Thyroid gland (tissue), 4 donors: ENCODE results near the gene ERCC6L2. TPM values are rescaled to one million over a fixed set of nuclear protein-coding genes. Genes with fewer than 3 reads are reported as not detected.

ENCODE experiments used
- DNase-seq, 2 donors: peaks; one replicate each; pipeline ENCODE4 v3.0.0-alpha.2; 2019
- H3K27ac ChIP-seq, 3 donors: fragments of 200-600 bp; sonication (generic); 1 replicate in 2 of 3; 2 replicates in 1 of 3; pipeline ENCODE4 v1.5.1; 2016 to 2019; ENCODE audit warnings: mild to moderate bottlenecking in 1 of 3, moderate library complexity in 1 of 3
- H3K27me3 ChIP-seq: fragments of 200-600 bp; sonication (generic); one replicate; pipeline ENCODE4 v1.5.1; 2019
- H3K36me3 ChIP-seq, 2 donors: fragments of 200-600 bp; sonication (generic); one replicate each; pipeline ENCODE4 v1.5.1; 2016 to 2019
- H3K4me1 ChIP-seq, 2 donors: fragments of 200-600 bp; sonication (generic); one replicate each; pipeline ENCODE4 v1.5.1; 2017 to 2019
- H3K4me3 ChIP-seq, 3 donors: fragments of 200-600 bp; sonication (generic); replicated peaks in 1 of 3; 1 replicate in 2 of 3; 2 replicates in 1 of 3; pipeline ENCODE4 v1.5.1; 2016; ENCODE audit warnings: mild to moderate bottlenecking in 1 of 3
- H3K9me3 ChIP-seq: fragments of 200-600 bp; sonication (generic); one replicate; pipeline ENCODE4 v1.5.1; 2017
- POLR2A ChIP-seq, 2 donors: fragments of 450-650 bp; IDR thresholded peaks; one replicate each; pipeline ENCODE4 v1.6.1; 2017; ENCODE audit warnings: antibody characterized with exemption in 2 of 2, mild to moderate bottlenecking in 2 of 2, moderate library complexity in 1 of 2
- WGBS, 2 donors: methylation state at CpG; one replicate each; pipeline ENCODE4 v1.1.5; 2017; 5-methylcytosine and 5-hydroxymethylcytosine counted together
- intact Hi-C: fragments of 100-400 bp; cut with DNase I; formaldehyde crosslinking; loops from one replicate; pipeline ENCODE4 v1.15.1; 2023
- total RNA-seq, 4 donors: library from RNA; depleted of rRNA; stranded (reverse); fragments of >200 nt; gene quantifications; one replicate each; pipeline ENCODE4 v1.2.3, GENCODE V29; 2016
- TF ChIP-seq, protein P1 (sequence below), 6 experiments: fragments of 200-600 bp in 3 of 6; fragments of 450-650 bp in 3 of 6; sonication (generic) in 3 of 6; IDR thresholded peaks; one replicate each; pipeline ENCODE4 v1.5.1; 2016 to 2019; ENCODE audit warnings: antibody characterized with exemption in 6 of 6, mild to moderate bottlenecking in 2 of 6, inconsistent platforms in 1 of 6, moderate library complexity in 1 of 6

Gene ERCC6L2
- total RNA-seq, 4 donors from 2014 or later: 90.6 to 130 (median 95.3) TPM

DNA sequence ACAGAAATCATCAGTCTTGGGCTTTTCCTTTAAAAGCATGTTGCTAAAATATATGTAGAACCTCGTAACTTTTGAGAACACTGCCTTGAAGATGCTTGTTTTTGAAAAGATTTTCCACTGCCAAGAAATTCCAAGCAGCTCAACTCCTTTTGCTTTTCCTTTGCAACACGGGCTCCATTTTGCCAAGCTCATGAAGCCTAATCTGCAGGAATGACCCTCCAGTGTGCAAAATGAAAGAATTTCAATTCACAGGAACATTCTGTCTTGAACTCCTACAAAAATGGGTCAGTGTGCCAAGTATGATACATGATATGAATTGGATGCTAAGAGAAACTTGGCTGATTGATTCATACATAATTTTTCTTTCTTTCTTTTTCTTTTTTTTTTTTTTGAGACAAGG is 35.4 kb upstream of the ERCC6L2 start:
- Histone ChIP-seq H3K27me3 (no peaks in the 10 kb centered on the region), H3K4me1 (no peaks in the 10 kb centered on the region), H3K27ac (no peak overlapping the region), H3K9me3 (no peaks in the 10 kb centered on the region), H3K4me3 (no peak overlapping the region), H3K36me3 (no peaks in the 10 kb centered on the region)
- WGBS, 2 donors: 69 to 80% methylated on average over 2 of the region's 2 CpGs
- no peak for TF ChIP-seq POLR2A (IDR thresholded peaks at IDR 0.05)
- TF ChIP-seq, protein P1, sequence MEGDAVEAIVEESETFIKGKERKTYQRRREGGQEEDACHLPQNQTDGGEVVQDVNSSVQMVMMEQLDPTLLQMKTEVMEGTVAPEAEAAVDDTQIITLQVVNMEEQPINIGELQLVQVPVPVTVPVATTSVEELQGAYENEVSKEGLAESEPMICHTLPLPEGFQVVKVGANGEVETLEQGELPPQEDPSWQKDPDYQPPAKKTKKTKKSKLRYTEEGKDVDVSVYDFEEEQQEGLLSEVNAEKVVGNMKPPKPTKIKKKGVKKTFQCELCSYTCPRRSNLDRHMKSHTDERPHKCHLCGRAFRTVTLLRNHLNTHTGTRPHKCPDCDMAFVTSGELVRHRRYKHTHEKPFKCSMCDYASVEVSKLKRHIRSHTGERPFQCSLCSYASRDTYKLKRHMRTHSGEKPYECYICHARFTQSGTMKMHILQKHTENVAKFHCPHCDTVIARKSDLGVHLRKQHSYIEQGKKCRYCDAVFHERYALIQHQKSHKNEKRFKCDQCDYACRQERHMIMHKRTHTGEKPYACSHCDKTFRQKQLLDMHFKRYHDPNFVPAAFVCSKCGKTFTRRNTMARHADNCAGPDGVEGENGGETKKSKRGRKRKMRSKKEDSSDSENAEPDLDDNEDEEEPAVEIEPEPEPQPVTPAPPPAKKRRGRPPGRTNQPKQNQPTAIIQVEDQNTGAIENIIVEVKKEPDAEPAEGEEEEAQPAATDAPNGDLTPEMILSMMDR (IDR thresholded peaks at IDR 0.05): no peak
- intact Hi-C loops: no loop called here
- DNase-seq: no peak

DNA sequence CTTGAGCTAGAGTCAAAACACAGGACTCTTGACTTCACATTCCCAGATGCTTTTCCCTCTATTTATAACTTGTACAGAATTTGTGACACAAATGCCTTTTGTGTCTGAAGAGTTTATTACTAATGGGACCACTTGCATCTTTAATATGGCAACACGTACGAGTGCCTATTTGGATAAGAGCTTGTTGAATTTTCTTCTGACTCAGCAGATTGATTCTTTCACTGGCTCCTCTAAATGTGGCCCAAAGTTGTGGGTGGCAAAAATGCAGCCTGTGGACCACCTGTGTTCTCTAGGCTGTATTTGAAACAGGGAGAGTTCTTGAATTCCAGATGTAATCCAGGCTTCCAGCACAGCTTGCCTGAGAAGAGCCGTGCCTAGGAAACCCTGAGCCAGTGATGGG is 34.1 kb upstream of the ERCC6L2 start:
- no peak for DNase-seq
- H3K27me3 ChIP-seq: no peaks in the 10 kb centered on the region
- H3K4me3 ChIP-seq: no peak overlapping the region
- no peaks in the 10 kb centered on the region for H3K36me3 ChIP-seq
- intact Hi-C loops: no loop called here
- no peaks in the 10 kb centered on the region for H3K4me1 ChIP-seq
- 84 to 93% methylated on average over 3 of the region's 3 CpGs for WGBS, 2 donors
- H3K27ac ChIP-seq: no peak overlapping the region
- TF ChIP-seq, protein P1 (IDR thresholded peaks at IDR 0.05): no peak
- no peak for TF ChIP-seq POLR2A (IDR thresholded peaks at IDR 0.05)
- no peaks in the 10 kb centered on the region for H3K9me3 ChIP-seq

DNA sequence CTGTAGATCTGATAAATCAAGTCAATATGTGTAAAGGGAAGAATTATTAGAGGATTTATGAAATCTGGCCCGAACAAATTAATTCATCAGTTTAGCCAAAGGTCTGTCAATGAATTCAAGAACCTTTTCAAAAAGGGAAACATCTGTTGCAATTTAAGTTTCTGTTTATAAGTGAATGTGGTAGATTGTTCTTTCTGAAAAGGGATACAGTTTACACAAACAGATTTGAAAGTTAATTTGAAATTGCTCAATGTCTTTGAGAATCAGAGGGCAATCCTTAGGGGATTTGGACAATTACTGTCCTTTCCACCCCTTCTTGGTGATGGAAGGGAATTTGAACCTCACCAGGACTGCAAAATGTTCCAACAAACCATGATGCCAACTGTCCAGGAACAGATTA is 29.7 kb upstream of the ERCC6L2 start:
- intact Hi-C loops: no loop called here
- H3K9me3 ChIP-seq: no peaks in the 10 kb centered on the region
- no peak for TF ChIP-seq POLR2A (IDR thresholded peaks at IDR 0.05)
- TF ChIP-seq, protein P1 (IDR thresholded peaks at IDR 0.05): no peak
- H3K4me3 ChIP-seq: no peak overlapping the region
- no peaks in the 10 kb centered on the region for H3K27me3 ChIP-seq
- H3K36me3 ChIP-seq: no peaks in the 10 kb centered on the region
- WGBS, 2 donors: 84 to 91% methylated on average over 1 of the region's 1 CpG
- no peak overlapping the region for H3K27ac ChIP-seq
- H3K4me1 ChIP-seq: no peaks in the 10 kb centered on the region
- DNase-seq: no peak

DNA sequence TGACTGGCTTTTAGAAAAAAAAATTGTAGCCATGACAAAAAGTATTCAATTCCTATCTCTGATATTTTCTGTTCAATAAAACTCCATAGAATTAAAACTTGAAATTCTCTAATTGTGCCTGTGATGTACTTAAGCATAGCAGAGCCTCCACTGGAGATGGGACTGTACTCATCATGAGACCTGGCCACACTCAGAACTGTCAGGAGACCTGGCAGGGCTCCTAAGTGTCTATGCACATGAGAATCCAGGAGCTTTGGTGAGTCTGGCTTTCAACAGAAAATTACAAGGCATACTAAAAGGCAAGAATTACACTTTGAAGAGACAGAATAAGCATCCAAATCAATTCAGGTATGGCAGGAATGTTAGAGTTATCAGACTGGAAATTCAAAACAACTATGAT is 26.7 kb upstream of the ERCC6L2 start:
- TF ChIP-seq POLR2A (IDR thresholded peaks at IDR 0.05): no peak
- TF ChIP-seq, protein P1 (IDR thresholded peaks at IDR 0.05): no peak
- Histone ChIP-seq H3K27me3 (no peaks in the 10 kb centered on the region), H3K36me3 (no peaks in the 10 kb centered on the region), H3K27ac (no peak overlapping the region), H3K4me1 (no peaks in the 10 kb centered on the region), H3K4me3 (no peak overlapping the region), H3K9me3 (no peaks in the 10 kb centered on the region)
- intact Hi-C loops: no loop called here
- DNase-seq: peak in 1 of 2 donors; percentile 13

DNA sequence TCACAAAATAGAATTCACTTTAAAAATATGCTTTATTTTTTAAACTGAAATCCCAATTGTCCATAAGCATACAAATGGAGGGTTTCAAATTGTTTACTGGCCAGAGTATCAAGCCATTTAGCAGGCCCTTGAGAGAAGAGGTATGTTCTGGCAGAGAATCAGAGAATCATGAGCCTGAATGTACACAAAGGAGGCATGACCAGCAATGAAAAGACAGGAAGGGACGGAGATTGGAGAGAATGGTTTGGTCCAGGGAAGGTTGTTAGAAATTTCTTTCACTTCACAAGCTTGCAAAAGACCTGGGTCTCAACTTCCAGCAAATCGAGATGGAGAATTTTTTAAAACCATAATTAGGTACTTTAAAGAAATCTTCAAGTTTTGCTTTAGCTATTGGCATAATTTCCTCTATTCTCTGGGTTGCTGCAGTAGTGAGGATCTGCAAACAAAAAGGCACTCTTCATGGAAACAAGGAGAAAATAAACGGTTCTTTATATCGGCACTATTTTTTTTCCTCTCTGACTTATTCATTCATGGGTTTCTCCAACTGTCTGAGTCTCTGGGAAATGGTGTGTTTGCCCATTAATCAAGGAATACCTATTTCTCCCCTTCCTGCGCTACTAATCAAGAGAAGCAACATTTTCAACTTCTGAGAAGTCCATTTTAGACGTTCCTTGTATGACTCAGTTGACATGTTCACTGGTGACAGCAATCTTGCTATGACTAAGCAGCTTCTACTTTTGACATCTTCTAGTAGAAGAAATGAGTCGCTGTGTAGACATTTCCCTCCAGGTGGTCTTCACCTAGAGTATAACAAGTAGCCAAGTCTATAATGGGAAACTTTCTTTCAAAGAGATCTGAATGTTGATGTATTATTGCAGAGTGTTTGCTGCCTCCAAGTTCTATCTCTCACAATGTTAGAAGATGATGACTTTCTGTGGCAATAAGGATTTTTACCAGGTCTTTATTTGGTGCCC is 23.1 kb upstream of the ERCC6L2 start:
- no peak for DNase-seq
- no peaks in the 10 kb centered on the region for H3K9me3 ChIP-seq
- no peak for TF ChIP-seq POLR2A (IDR thresholded peaks at IDR 0.05)
- TF ChIP-seq, protein P1 (IDR thresholded peaks at IDR 0.05): no peak
- no peak overlapping the region for H3K4me3 ChIP-seq
- H3K27ac ChIP-seq: no peak overlapping the region
- WGBS, 2 donors: 70 to 83% methylated on average over 7 of the region's 7 CpGs
- no peaks in the 10 kb centered on the region for H3K4me1 ChIP-seq
- intact Hi-C loops: no loop called here
- no peaks in the 10 kb centered on the region for H3K36me3 ChIP-seq
- H3K27me3 ChIP-seq: no peaks in the 10 kb centered on the region
